HL-60 (cell line): Measurements from ENCODE around the gene HOXB2.

Source experiments
- DNase-seq, 2 experiments: peaks; one replicate each; pipeline ENCODE4 v3.0.0-alpha.2; 2010 to 2020; ENCODE audit warnings: low read depth in 1 of 2, low spot score in 1 of 2
- H3K27ac ChIP-seq: fragments of 250-450 bp; sonication (Bioruptor Pico); replicated peaks from 2 replicates; pipeline ENCODE4 v1.5.1; 2020; ENCODE audit warnings: mild to moderate bottlenecking, moderate library complexity
- H3K27me3 ChIP-seq: fragments of 250-450 bp; sonication (Bioruptor Pico); 2 replicates; pipeline ENCODE4 v1.5.1; 2021; ENCODE audit warnings: mild to moderate bottlenecking, moderate library complexity; ENCODE audit not compliant: insufficient read depth, poor library complexity, severe bottlenecking
- H3K4me3 ChIP-seq: replicated peaks from 2 replicates; pipeline ENCODE4 v1.5.1; 2011; ENCODE audit warnings: mild to moderate bottlenecking, control low read depth, low read length; ENCODE audit not compliant: insufficient read depth
- CTCF ChIP-seq: IDR thresholded peaks from one replicate; pipeline ENCODE4 v1.5.1; 2011; ENCODE audit warnings: low read length, control low read depth, inconsistent platforms; ENCODE audit not compliant: insufficient read depth
- GABPA ChIP-seq: IDR thresholded peaks from 2 replicates; pipeline ENCODE4 v1.6.1; 2012; ENCODE audit warnings: low read depth
- POLR2AphosphoS5 ChIP-seq: IDR thresholded peaks from 2 replicates; pipeline ENCODE4 v1.6.1; 2012; ENCODE audit warnings: low read depth
- REST ChIP-seq: IDR thresholded peaks from 2 replicates; pipeline ENCODE4 v1.6.1; 2012; ENCODE audit warnings: low read depth; ENCODE audit not compliant: insufficient replicate concordance
- SPI1 ChIP-seq: IDR thresholded peaks from 2 replicates; pipeline ENCODE4 v1.6.1; 2012; ENCODE audit warnings: low read depth, mild to moderate bottlenecking, borderline replicate concordance

Gene HOXB2

GRCh38 chr17:48553190-48553547 is 8.3 kb upstream of the HOXB2 start:
- Histone ChIP-seq H3K4me3 (no peak overlapping the region), H3K27me3 (peaks cover 38% of the 10 kb centered on the region), H3K27ac (no peak overlapping the region)
- DNase-seq: no peak
- TF ChIP-seq SPI1: no peak
- TF ChIP-seq POLR2AphosphoS5: no peak
- no peak for TF ChIP-seq REST
- no peak for TF ChIP-seq CTCF
- TF ChIP-seq GABPA: no peak

GRCh38 chr17:48552466-48553189 is 7.7 kb upstream of the HOXB2 start:
- DNase-seq: no peak
- no peak overlapping the region for H3K4me3 ChIP-seq
- no peak for TF ChIP-seq CTCF
- TF ChIP-seq POLR2AphosphoS5: no peak
- TF ChIP-seq REST: no peak
- no peak for TF ChIP-seq GABPA
- TF ChIP-seq SPI1: no peak
- H3K27me3 ChIP-seq: peaks cover 42% of the 10 kb centered on the region
- H3K27ac ChIP-seq: no peak overlapping the region

- no peak for TF ChIP-seq POLR2AphosphoS5
- no peak for TF ChIP-seq GABPA
- TF ChIP-seq CTCF: no peak
- no peak for TF ChIP-seq SPI1
- no peak for TF ChIP-seq REST
- peaks cover 40% of the 10 kb centered on the region for H3K27me3 ChIP-seq
- H3K27ac ChIP-seq: no peak overlapping the region
- no peak for DNase-seq
- H3K4me3 ChIP-seq: no peak overlapping the region
Observed at GRCh38 chr17:48551596-48552465, 6.9 kb upstream of the HOXB2 start.
